GM23338 (cell line): ENCODE measurements around the gene TSSC4. TPM values are rescaled to one million over a fixed set of nuclear protein-coding genes. Genes with fewer than 3 reads are reported as not detected.

Experiments used
- ATAC-seq: fragments of 200-7000 bp; cut with Tn5 transposase; 3 replicates; pipeline ENCODE4 v1.9.1; 2020
- DNase-seq: peaks from one replicate; pipeline ENCODE4 v3.0.0-alpha.2; 2015; ENCODE audit warnings: low spot score
- H2AFZ ChIP-seq: fragments of 200-600 bp; sonication (generic); 2 replicates; pipeline ENCODE4 v1.8.0; 2016; ENCODE audit warnings: antibody characterized with exemption, mild to moderate bottlenecking, moderate library complexity
- H3F3A ChIP-seq: fragments of 200-600 bp; sonication (generic); replicated peaks from 2 replicates; pipeline ENCODE4 v1.8.0; 2017; ENCODE audit warnings: antibody characterized with exemption, mixed run types, low read depth
- H3K27ac ChIP-seq: fragments of 200-600 bp; sonication (generic); 2 replicates; pipeline ENCODE4 v1.6.1; 2016; ENCODE audit warnings: low read depth
- H3K27me3 ChIP-seq: fragments of 200-600 bp; sonication (generic); 2 replicates; pipeline ENCODE4 v1.8.0; 2016; ENCODE audit warnings: mild to moderate bottlenecking, mixed run types, moderate library complexity; ENCODE audit not compliant: insufficient read depth
- H3K36me3 ChIP-seq: fragments of 200-600 bp; sonication (generic); 2 replicates; pipeline ENCODE4 v1.8.0; 2016; ENCODE audit warnings: mild to moderate bottlenecking; ENCODE audit not compliant: insufficient read depth
- H3K4me1 ChIP-seq: fragments of 200-600 bp; sonication (generic); 2 replicates; pipeline ENCODE4 v1.8.0; 2016; ENCODE audit warnings: mild to moderate bottlenecking, moderate library complexity; ENCODE audit not compliant: insufficient read depth
- H3K4me2 ChIP-seq: fragments of 200-600 bp; sonication (generic); 2 replicates; pipeline ENCODE4 v1.7.1; 2017; ENCODE audit warnings: mixed run types
- H3K4me3 ChIP-seq: fragments of 200-600 bp; sonication (generic); 2 replicates; pipeline ENCODE4 v1.6.1; 2016; ENCODE audit warnings: mixed run types
- H3K79me2 ChIP-seq: fragments of 200-600 bp; sonication (generic); replicated peaks from 2 replicates; pipeline ENCODE4 v1.8.0; 2017; ENCODE audit warnings: mild to moderate bottlenecking; ENCODE audit not compliant: insufficient read depth
- H3K9me2 ChIP-seq: fragments of 200-600 bp; sonication (generic); 2 replicates; pipeline ENCODE4 v1.8.0; 2017; ENCODE audit not compliant: insufficient read depth
- H4K20me1 ChIP-seq: fragments of 200-600 bp; sonication (generic); replicated peaks from 2 replicates; pipeline ENCODE4 v1.8.0; 2017; ENCODE audit warnings: mild to moderate bottlenecking; ENCODE audit not compliant: insufficient read depth
- H3K27ac Mint-ChIP-seq: 2 replicates; pipeline ENCODE4 v1.8.0; 2020; ENCODE audit warnings: inconsistent platforms, mild to moderate bottlenecking, moderate library complexity, mixed read lengths
- H3K27me3 Mint-ChIP-seq: 3 replicates; pipeline ENCODE4 v1.8.0; 2022; ENCODE audit warnings: low read depth, mild to moderate bottlenecking, moderate library complexity, mixed read lengths, inconsistent platforms; ENCODE audit not compliant: insufficient read depth, poor library complexity
- H3K36me3 Mint-ChIP-seq: 3 replicates; pipeline ENCODE4 v1.8.0; 2021; ENCODE audit warnings: low read depth, mild to moderate bottlenecking, inconsistent platforms, moderate library complexity, mixed read lengths
- H3K4me1 Mint-ChIP-seq: 3 replicates; pipeline ENCODE4 v1.8.0; 2020; ENCODE audit warnings: mild to moderate bottlenecking, inconsistent platforms, mixed read lengths
- H3K4me3 Mint-ChIP-seq: 3 replicates; pipeline ENCODE4 v1.8.0; 2021; ENCODE audit warnings: moderate library complexity, mild to moderate bottlenecking, inconsistent platforms, mixed read lengths
- H3K9me3 Mint-ChIP-seq: 3 replicates; pipeline ENCODE4 v1.8.0; 2020; ENCODE audit warnings: moderate library complexity, mild to moderate bottlenecking, inconsistent platforms, mixed read lengths
- CTCF ChIP-seq, 2 experiments: fragments of 200-600 bp in 1 of 2; sonication (generic) in 1 of 2; conservative IDR thresholded peaks; 2 replicates each; pipeline versions ENCODE4 v1.5.1 to v1.6.1; 2016 to 2017; ENCODE audit warnings: antibody characterized with exemption in 2 of 2, low read depth in 2 of 2, mild to moderate bottlenecking in 2 of 2, moderate library complexity in 1 of 2
- ETS1 ChIP-seq: IDR thresholded peaks from 2 replicates; pipeline ENCODE4 v1.6.1; 2016; ENCODE audit warnings: antibody characterized with exemption
- EZH2 ChIP-seq: fragments of 200-600 bp; sonication (generic); IDR thresholded peaks from one replicate; pipeline ENCODE4 v1.8.0; 2017; ENCODE audit warnings: antibody characterized with exemption, mild to moderate bottlenecking, low read depth; ENCODE audit not compliant: unreplicated experiment
- EZH2phosphoT487 ChIP-seq: fragments of 200-600 bp; sonication (generic); IDR thresholded peaks from one replicate; pipeline ENCODE4 v1.8.1; 2018; ENCODE audit warnings: antibody characterized with exemption; ENCODE audit not compliant: unreplicated experiment
- JUNB ChIP-seq: IDR thresholded peaks from one replicate; pipeline ENCODE4 v1.6.1; 2016; ENCODE audit warnings: antibody characterized with exemption; ENCODE audit not compliant: unreplicated experiment
- NANOG ChIP-seq: IDR thresholded peaks from 2 replicates; pipeline ENCODE4 v1.6.1; 2016; ENCODE audit warnings: antibody characterized with exemption, borderline replicate concordance
- ZNF114 ChIP-seq: fragments of 250-450 bp; sonication (Bioruptor Pico); IDR thresholded peaks from 2 replicates; pipeline ENCODE4 v1.5.0; 2020; ENCODE audit warnings: mild to moderate bottlenecking, moderate library complexity
- ZNF331 ChIP-seq: fragments of 250-450 bp; sonication (Bioruptor Pico); IDR thresholded peaks from 2 replicates; pipeline ENCODE4 v1.5.0; 2020; ENCODE audit warnings: low read depth, mild to moderate bottlenecking, moderate library complexity
- polyA plus RNA-seq: library from polyadenylated mRNA; unstranded; fragments of >200 nt; fragmentation: Nextera tagmentation; extraction: Ambion mirVana; gene quantifications from 2 replicates; pipeline ENCODE4 v1.2.1, GENCODE V29; 2016
- total RNA-seq: library from RNA; depleted of rRNA; stranded (reverse); fragments of >200 nt; shearing (Covaris generic); gene quantifications from 2 replicates; pipeline ENCODE4 v1.2.3, GENCODE V29; 2014

Gene TSSC4
- total and polyA plus RNA-seq, 2 experiments from 2014 or later, result 27.5 to 44.3 TPM

DNA sequence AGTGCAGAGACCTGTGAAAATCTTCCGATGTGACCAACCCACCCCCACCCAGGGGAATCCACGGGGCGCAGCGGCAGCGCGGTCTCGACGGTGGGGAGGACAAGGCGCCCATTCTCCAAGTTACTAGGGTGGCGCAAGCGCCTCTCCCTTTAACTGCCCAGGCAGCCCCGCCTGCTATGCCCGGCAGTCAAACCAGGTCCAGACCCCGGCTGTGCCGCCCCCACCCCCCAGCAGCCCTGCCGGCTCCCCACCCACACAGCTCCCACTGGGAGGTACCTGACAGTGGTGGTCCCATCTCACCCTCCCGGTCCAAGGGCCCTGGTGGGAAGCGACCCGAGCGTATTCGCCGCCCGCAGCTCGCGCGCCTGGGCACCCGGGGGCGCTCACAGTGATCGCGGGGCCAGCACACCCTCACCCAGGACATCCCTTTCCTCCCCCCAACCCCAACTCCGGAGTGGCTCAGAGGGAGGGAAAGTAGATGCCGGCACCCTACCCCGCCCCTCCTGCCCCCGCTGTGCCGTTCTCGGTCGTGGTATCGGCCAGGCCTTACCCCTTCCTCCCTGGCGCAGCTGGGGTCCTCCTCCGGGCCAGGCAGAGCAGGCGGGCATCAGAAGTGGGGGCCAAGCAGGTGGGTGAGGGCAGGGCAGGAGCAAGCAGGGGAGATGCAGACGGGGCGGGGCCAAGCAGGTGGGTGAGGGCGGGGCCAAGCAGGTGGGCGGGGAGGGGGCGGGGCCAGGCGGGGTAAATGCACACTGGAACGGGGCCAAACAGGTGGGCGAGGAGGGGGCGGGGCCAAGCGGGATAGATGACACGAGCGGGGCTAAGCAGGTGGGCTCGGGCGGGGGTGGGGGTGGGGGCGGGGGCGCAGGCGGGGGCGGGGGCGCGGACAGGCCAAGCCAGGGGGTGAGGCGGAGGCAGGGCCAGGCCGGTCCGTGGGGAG, 43.6 kb downstream of the TSSC4 start, which contains the start of gene TRPM5:
Gene TRPM5 (minus strand): TSS at position 634 of the 940 bp plus-strand sequence. CDS start 21,478 bp downstream, outside the sequence.
- peak; percentile 53 for ATAC-seq
- Histone ChIP-seq H2AFZ (peak within 1 kb of the TSS; percentile 95), H3K36me3 (no peaks in the 10 kb centered on the region), H3K9me2 (no peaks in the 10 kb centered on the region), H3F3A (no peaks in the 10 kb centered on the region), H4K20me1 (no peaks in the 10 kb centered on the region), H3K4me1 (no peaks in the 10 kb centered on the region; the same call in 1 of the 2 replicates), H3K27ac (no peak within 1 kb of the TSS), H3K27me3 (peaks cover 62% of the 10 kb centered on the region), H3K4me2 (peak within 1 kb of the TSS; percentile 81), H3K4me3 (peak within 1 kb of the TSS; percentile 68), H3K79me2 (no peaks in the 10 kb centered on the region)
- no peak within 1 kb of the TSS for H3K27ac Mint-ChIP-seq
- H3K4me1 Mint-ChIP-seq, result no peaks in the 10 kb centered on the region; the same call in 2 of the 3 replicates
- H3K4me3 Mint-ChIP-seq, result peak within 1 kb of the TSS; percentile 74
- no peaks in the 10 kb centered on the region for H3K9me3 Mint-ChIP-seq
- peak; percentile 79 for DNase-seq
- peaks cover 53% of the 10 kb centered on the region for H3K27me3 Mint-ChIP-seq
- TF ChIP-seq CTCF (conservative IDR thresholded peaks at IDR 0.05; ENCODE audit: low read depth in 2 of 2), result 0 out of 4 replicates have a peak, but pooled peaks of 1 of the 2 experiments have one; percentile 10
- no peak for TF ChIP-seq ETS1
- no peak for TF ChIP-seq JUNB
- no peak for TF ChIP-seq ZNF114 (CRISPR knock-in tag)
- no peaks in the 10 kb centered on the region for H3K36me3 Mint-ChIP-seq

- Mint-ChIP-seq H3K4me3 (peak within 1 kb of the TSS; percentile 74), H3K27me3 (peaks cover 61% of the 10 kb centered on the region), H3K36me3 (no peaks in the 10 kb centered on the region), H3K4me1 (no peaks in the 10 kb centered on the region; the same call in 2 of the 3 replicates), H3K9me3 (no peaks in the 10 kb centered on the region), H3K27ac (no peak within 1 kb of the TSS)
- no peaks in the 10 kb centered on the region for H4K20me1 ChIP-seq
- no peaks in the 10 kb centered on the region for H3K36me3 ChIP-seq
- H2AFZ ChIP-seq, result peak within 1 kb of the TSS; percentile 95
- DNase-seq, result peak; percentile 69
- TF ChIP-seq EZH2phosphoT487 (peak; percentile 62), EZH2 (peak; percentile 70), ZNF331 (no peak), NANOG (no peak)
- no peaks in the 10 kb centered on the region for H3F3A ChIP-seq
- H3K79me2 ChIP-seq, result no peaks in the 10 kb centered on the region
- H3K4me3 ChIP-seq, result peak within 1 kb of the TSS; percentile 68
- no peaks in the 10 kb centered on the region for H3K9me2 ChIP-seq
- no peaks in the 10 kb centered on the region; the same call in 1 of the 2 replicates for H3K4me1 ChIP-seq
- no peak within 1 kb of the TSS for H3K27ac ChIP-seq
- peak; percentile 79 for ATAC-seq
- peaks cover 65% of the 10 kb centered on the region for H3K27me3 ChIP-seq
- H3K4me2 ChIP-seq, result peak within 1 kb of the TSS; percentile 81
These were observed 44.5 kb downstream of the TSSC4 start, which contains the start of gene KCNQ1 for GRCh38 chr11:2444821-2445745. Gene KCNQ1, plus strand, starts transcription at chr11:2445008. Its CDS starts 91 bp downstream, at chr11:2445099.
